ENCODE results near the gene TBXAS1. TPM values are rescaled to one million over a fixed set of nuclear protein-coding genes. Genes with fewer than 3 reads are reported as not detected.

The TBXAS1 gene
- total RNA-seq, 2 experiments from 2014 or later = 0.86 TPM; not detected in 1

DNA sequence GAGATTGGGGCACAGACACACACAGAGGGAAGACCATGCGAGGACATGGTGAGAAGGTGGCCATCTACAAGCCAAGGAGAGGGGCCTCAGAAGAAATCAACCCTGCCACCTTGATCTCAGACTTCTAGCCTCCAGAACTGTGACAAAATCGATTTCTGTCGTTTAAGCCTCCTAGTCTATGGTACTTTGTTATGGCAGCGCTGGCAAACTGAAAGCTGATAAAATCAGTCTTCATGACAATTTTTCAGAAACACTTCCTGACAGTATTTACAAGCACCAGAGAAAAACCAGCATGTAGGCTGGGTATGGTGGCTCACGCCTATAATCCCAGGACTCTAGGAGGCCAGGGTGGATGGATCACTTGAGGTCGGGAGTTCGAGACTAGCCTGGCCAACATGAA lies 229.5 kb downstream of the TBXAS1 start:
- no peak for TF ChIP-seq CTCF (conservative IDR thresholded peaks at IDR 0.05; ENCODE audit: low read length)
- TF ChIP-seq EZH2phosphoT487 (IDR thresholded peaks at IDR 0.05; ENCODE audit: borderline replicate concordance, low read depth, low read length) = no peak
- ChIA-PET POLR2A (no interaction called here), CTCF (ENCODE audit: unreplicated experiment) (no interaction called here)
- H3K36me3 ChIP-seq (ENCODE audit: insufficient read depth, low read length) = no peaks in the 10 kb centered on the region
- no peaks in the 10 kb centered on the region for H3K9me3 ChIP-seq (ENCODE audit: low read length)
- H2AFZ ChIP-seq (ENCODE audit: low read length) = no peak overlapping the region
- H3K4me2 ChIP-seq (ENCODE audit: low read length) = no peak overlapping the region
- H3K27ac ChIP-seq (ENCODE audit: low read depth, low read length, poor library complexity, severe bottlenecking) = no peak overlapping the region
- no peak for DNase-seq (ENCODE audit: low spot score)
- no peaks in the 10 kb centered on the region for H3K9me2 ChIP-seq (ENCODE audit: insufficient read depth, low read length)
- no peak overlapping the region for H3K4me3 ChIP-seq (ENCODE audit: low read depth, low read length, poor library complexity, severe bottlenecking)
- H3K79me2 ChIP-seq (ENCODE audit: insufficient read depth, low read depth, low read length) = no peaks in the 10 kb centered on the region
- no TSS peak for BruUV-seq (replicated peaks)
- H4K20me1 ChIP-seq (ENCODE audit: insufficient read depth, low read length) = no peaks in the 10 kb centered on the region
- H3K4me1 ChIP-seq (ENCODE audit: insufficient read depth, low read length, poor library complexity, severe bottlenecking) = peaks cover 7% of the 10 kb centered on the region
- intact Hi-C loops (cut with micrococcal nuclease; ENCODE audit: unreplicated experiment) = no loop called here

GRCh38 chr7:140059273-140060242 lies 230.5 kb downstream of the TBXAS1 start:
- H3K4me3 ChIP-seq (ENCODE audit: low read depth, low read length, poor library complexity, severe bottlenecking) = no peak overlapping the region
- H3K9me3 ChIP-seq (ENCODE audit: low read length) = no peaks in the 10 kb centered on the region
- no peaks in the 10 kb centered on the region for H3K9me2 ChIP-seq (ENCODE audit: insufficient read depth, low read length)
- intact Hi-C loops (cut with micrococcal nuclease; ENCODE audit: unreplicated experiment) = no loop called here
- H2AFZ ChIP-seq (ENCODE audit: low read length) = no peak overlapping the region
- H4K20me1 ChIP-seq (ENCODE audit: insufficient read depth, low read length) = no peaks in the 10 kb centered on the region
- CTCF ChIA-PET (ENCODE audit: unreplicated experiment) = no interaction called here
- H3K27ac ChIP-seq (ENCODE audit: low read depth, low read length, poor library complexity, severe bottlenecking) = no peak overlapping the region
- H3K36me3 ChIP-seq (ENCODE audit: insufficient read depth, low read length) = no peaks in the 10 kb centered on the region
- no peaks in the 10 kb centered on the region for H3K79me2 ChIP-seq (ENCODE audit: insufficient read depth, low read depth, low read length)
- POLR2A ChIA-PET = no interaction called here
- DNase-seq (ENCODE audit: low spot score) = no peak
- TF ChIP-seq CTCF (conservative IDR thresholded peaks at IDR 0.05; ENCODE audit: low read length) = no peak
- no peak for TF ChIP-seq EZH2phosphoT487 (IDR thresholded peaks at IDR 0.05; ENCODE audit: borderline replicate concordance, low read depth, low read length)
- no TSS peak for BruUV-seq (replicated peaks)
- H3K4me1 ChIP-seq (ENCODE audit: insufficient read depth, low read length, poor library complexity, severe bottlenecking) = peaks cover 7% of the 10 kb centered on the region
- no peak overlapping the region for H3K4me2 ChIP-seq (ENCODE audit: low read length)

- no peaks in the 10 kb centered on the region for H3K79me2 ChIP-seq (ENCODE audit: insufficient read depth, low read depth, low read length)
Measured at GRCh38 chr7:140060243-140060630, 231.2 kb downstream of the TBXAS1 start.

More at GRCh38 chr7:140060243-140060630, 231.2 kb downstream of the TBXAS1 start:
- ChIA-PET POLR2A (interaction anchor here (0.6 kb wide), 1 partner anchor 382 kb away, joined by 3 read pairs; no protein-coding TSS in a partner anchor), CTCF (ENCODE audit: unreplicated experiment) (no interaction called here)
- Histone ChIP-seq H3K36me3 (ENCODE audit: insufficient read depth, low read length) (no peaks in the 10 kb centered on the region), H3K4me1 (ENCODE audit: insufficient read depth, low read length, poor library complexity, severe bottlenecking) (peaks cover 7% of the 10 kb centered on the region), H3K4me3 (ENCODE audit: low read depth, low read length, poor library complexity, severe bottlenecking) (no peak overlapping the region), H3K4me2 (ENCODE audit: low read length) (no peak overlapping the region), H3K27ac (ENCODE audit: low read depth, low read length, poor library complexity, severe bottlenecking) (no peak overlapping the region), H3K9me3 (ENCODE audit: low read length) (no peaks in the 10 kb centered on the region), H4K20me1 (ENCODE audit: insufficient read depth, low read length) (no peaks in the 10 kb centered on the region), H2AFZ (ENCODE audit: low read length) (no peak overlapping the region), H3K9me2 (ENCODE audit: insufficient read depth, low read length) (no peaks in the 10 kb centered on the region)
- intact Hi-C loops (cut with micrococcal nuclease; ENCODE audit: unreplicated experiment) = no loop called here
- no TSS peak for BruUV-seq (replicated peaks)
- TF ChIP-seq CTCF (conservative IDR thresholded peaks at IDR 0.05; ENCODE audit: low read length) (no peak), EZH2phosphoT487 (IDR thresholded peaks at IDR 0.05; ENCODE audit: borderline replicate concordance, low read depth, low read length) (no peak)
- no peak for DNase-seq (ENCODE audit: low spot score)
